HPDE6-E6E7 (cell line): Measurements from ENCODE around the gene ACTL8.

Source experiments
- DNase-seq: peaks from one replicate; pipeline ENCODE4 v3.0.0; 2011; ENCODE audit warnings: missing footprints; ENCODE audit errors: extremely low spot score

ACTL8 gene

GRCh38 chr1:17844185-17844826 is 89.2 kb downstream of the ACTL8 start:
- DNase-seq: no peak

GRCh38 chr1:17845583-17845982 is 90.5 kb downstream of the ACTL8 start:
- no peak for DNase-seq

- DNase-seq: no peak
Measured at GRCh38 chr1:17846341-17846740, 91.2 kb downstream of the ACTL8 start.

GRCh38 chr1:17847111-17847510 is 92.0 kb downstream of the ACTL8 start:
- DNase-seq: no peak

- no peak for DNase-seq
Measured at GRCh38 chr1:17849216-17849615, 94.1 kb downstream of the ACTL8 start.

GRCh38 chr1:17851056-17851455 is 95.9 kb downstream of the ACTL8 start:
- no peak for DNase-seq

- DNase-seq: no peak
Measured at GRCh38 chr1:17852383-17852782, 97.2 kb downstream of the ACTL8 start.

GRCh38 chr1:17853241-17853935 is 98.3 kb downstream of the ACTL8 start:
- no peak for DNase-seq

GRCh38 chr1:17856496-17857108 is 101.5 kb downstream of the ACTL8 start:
- DNase-seq: no peak

- no peak for DNase-seq
Measured at GRCh38 chr1:17857109-17857499, 102.0 kb downstream of the ACTL8 start.

- no peak for DNase-seq
Measured at GRCh38 chr1:17857996-17858395, 102.9 kb downstream of the ACTL8 start.

GRCh38 chr1:17860812-17861211 is 105.7 kb downstream of the ACTL8 start:
- no peak for DNase-seq

GRCh38 chr1:17861685-17862084 is 106.6 kb downstream of the ACTL8 start:
- DNase-seq: no peak

GRCh38 chr1:17862121-17862520 is 107.0 kb downstream of the ACTL8 start:
- DNase-seq: no peak

GRCh38 chr1:17865912-17866739 is 111.0 kb downstream of the ACTL8 start:
- peak; percentile 59 for DNase-seq

- no peak for DNase-seq
Measured at GRCh38 chr1:17866740-17867029, 111.6 kb downstream of the ACTL8 start.

- DNase-seq: no peak
Measured at GRCh38 chr1:17867470-17867869, 112.3 kb downstream of the ACTL8 start.

GRCh38 chr1:17869815-17870214 is 114.7 kb downstream of the ACTL8 start:
- no peak for DNase-seq

- DNase-seq: no peak
Measured at GRCh38 chr1:17870679-17871078, 115.5 kb downstream of the ACTL8 start.

GRCh38 chr1:17873007-17873675 is 118.0 kb downstream of the ACTL8 start:
- no peak for DNase-seq

GRCh38 chr1:17874231-17874630 is 119.1 kb downstream of the ACTL8 start:
- DNase-seq: peak; percentile 37

- DNase-seq: no peak
Measured at GRCh38 chr1:17874710-17875109, 119.6 kb downstream of the ACTL8 start.
